Stimulated activated CD4-positive, alpha-beta T cell treated with anti-CD3 and anti-CD28 coated beads, Interleukin-15, amount 100 ng/mL, for 24 hours (primary cell): ENCODE measurements around the gene CCL16.

Experiments used
- DNase-seq: peaks from one replicate; pipeline ENCODE4 v3.0.0-alpha.2; 2020

The CCL16 gene

DNA sequence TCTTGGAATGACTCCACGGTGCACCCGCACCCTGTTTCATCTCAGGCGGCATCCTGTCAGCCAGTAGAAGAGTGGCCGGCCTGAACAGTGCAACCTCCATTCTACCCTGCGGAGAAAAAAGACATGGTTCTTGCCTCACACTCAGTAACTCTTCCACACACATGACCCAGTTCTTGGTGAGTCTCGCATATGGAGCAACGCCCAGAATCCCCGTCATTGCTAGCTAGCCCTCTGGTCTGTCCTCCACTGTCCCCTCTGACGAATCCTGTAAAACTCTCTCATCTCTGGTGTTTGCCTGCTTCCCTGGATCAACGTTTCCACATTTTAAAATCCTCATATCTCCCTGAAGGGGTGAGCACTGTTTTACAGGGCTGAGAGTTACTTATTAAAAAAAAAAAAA, 46.5 kb downstream of the CCL16 start:
- DNase-seq: no peak

DNA sequence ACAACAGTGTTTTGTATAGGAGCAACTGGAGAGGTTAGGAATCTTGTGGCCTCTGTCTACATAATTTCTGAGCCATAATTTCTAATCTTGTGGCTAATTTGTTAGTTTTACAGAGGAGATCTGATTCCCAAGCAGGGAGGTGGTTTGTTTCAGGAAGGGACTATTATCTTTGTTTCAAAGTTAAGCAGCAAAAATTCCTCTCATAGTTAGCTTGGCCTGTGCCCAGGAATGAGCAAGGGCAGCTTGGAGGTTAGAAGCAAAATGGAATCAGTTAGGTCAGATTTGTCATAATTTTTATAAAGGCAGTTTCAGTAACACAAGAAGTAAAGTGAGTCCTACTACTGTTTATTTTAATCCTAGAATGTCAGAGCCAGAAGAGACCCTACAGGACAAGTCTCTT, 48.7 kb downstream of the CCL16 start:
- no peak for DNase-seq

DNA sequence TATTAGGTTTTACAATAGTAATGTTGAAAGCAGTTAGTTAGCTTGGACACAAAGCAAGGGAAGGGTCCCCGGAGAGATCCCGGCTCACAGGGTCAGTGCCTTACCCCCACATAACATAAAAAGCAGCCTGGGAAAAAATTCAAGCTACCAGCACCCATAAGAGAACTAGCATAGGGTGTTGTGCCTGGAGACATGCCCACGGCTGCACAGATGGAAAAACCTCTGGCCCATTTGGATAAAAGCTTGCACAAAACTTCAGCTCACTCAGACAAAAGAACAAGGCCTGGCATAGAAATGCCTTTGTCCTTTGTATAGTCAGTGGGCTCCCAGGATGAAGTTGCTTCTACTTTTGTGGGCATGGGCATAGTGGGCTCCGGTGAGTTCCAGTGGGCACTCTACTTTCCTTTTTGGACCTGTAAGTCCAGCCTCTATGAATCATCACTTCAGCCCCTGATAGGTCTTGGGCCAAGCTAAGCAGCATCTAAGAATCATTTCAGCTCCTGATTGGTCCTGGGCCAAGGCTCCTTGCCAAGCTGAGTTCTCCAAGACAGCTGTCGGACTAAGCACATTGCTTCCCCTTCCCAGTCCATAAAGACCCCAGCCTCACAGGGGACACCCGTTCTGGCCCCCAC, 49.4 kb downstream of the CCL16 start:
- no peak for DNase-seq

DNA sequence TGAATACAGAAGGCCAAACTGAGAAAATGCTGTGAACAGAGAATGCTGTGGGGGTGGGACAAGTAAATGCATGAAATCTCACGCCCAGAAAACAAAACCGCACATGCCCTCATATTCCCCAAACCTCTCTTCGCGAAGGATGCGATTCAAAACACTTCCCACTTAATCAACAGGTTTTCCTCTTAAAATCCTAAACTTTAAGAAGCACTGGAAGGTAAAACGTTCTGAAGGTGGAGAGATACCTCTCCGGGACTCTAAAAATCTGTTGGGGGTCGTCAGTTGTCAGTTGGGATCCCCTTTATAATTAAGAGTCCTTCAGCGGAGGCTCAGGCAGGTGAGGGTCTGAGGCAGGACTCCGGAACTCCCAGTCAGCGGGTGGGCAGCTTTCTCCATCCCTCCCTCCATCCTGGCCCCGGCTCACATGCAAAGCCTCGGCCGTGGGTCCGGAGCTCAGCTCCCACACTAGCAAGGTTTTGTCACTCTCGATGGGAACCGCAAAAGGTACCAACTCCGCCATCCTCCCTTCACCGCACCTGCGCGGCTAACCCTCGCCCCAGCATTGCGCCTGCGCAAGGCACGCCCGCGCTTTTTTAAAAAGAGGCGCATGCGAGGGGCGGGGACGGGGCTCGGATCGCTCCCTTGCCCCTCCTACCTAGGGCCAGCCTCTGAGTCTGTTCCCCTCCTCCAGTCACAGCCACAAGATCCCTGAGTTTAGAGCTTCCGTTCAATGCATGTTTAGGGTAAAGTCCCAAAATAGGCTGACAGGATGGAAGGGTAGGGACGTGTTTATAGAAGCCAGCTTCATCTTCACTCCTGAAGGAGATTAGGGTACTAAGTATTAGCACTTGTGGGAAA, 50.9 kb downstream of the CCL16 start, which contains the start of gene RDM1:
Gene RDM1, minus strand, starts transcription at position 563 of the 855 bp plus-strand sequence. Its CDS starts 46 bp downstream, at position 517.
- peak; percentile 95 for DNase-seq

DNA sequence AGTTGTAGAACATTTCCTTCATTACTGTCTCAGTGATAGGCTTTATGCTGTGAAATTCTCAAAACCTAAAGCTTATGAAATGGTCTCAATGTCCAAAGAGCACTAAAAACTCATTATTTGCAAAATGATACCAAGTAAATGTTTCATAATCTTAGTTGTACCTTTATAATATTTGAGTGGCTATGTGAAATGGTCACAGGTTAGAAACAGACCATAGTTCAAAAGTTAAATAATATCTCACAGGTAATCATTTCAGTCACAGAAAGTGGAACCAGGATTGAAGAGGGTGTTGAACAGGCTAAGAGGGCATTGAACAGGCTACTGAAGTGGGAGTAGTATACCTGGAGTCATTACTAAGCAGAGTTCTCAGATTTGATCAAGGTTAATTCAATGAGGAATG, 53.6 kb downstream of the CCL16 start:
- no peak for DNase-seq
